Skeletal muscle satellite cell (primary cell): ENCODE data around the gene DENND4A.

ENCODE experiments used
- H3K27me3 ChIP-seq: 2 replicates; pipeline ENCODE4 v1.7.0; 2013; ENCODE audit warnings: low read length; ENCODE audit not compliant: control insufficient read depth, insufficient read depth
- H3K36me3 ChIP-seq: 2 replicates; pipeline ENCODE4 v1.7.0; 2013; ENCODE audit warnings: mild to moderate bottlenecking, control low read depth, low read length; ENCODE audit not compliant: insufficient read depth
- H3K4me1 ChIP-seq: 2 replicates; pipeline ENCODE4 v1.7.0; 2013; ENCODE audit warnings: low read length; ENCODE audit not compliant: control insufficient read depth, insufficient read depth
- H3K4me2 ChIP-seq: 2 replicates; pipeline ENCODE4 v1.7.0; 2013; ENCODE audit warnings: mild to moderate bottlenecking, low read length
- H3K4me3 ChIP-seq: 2 replicates; pipeline ENCODE4 v1.7.0; 2013; ENCODE audit warnings: low read length
- H3K9ac ChIP-seq: 2 replicates; pipeline ENCODE4 v1.7.0; 2013; ENCODE audit warnings: mild to moderate bottlenecking, low read depth, low read length, moderate library complexity
- H3K9me3 ChIP-seq: replicated peaks from 2 replicates; pipeline ENCODE4 v1.7.0; 2013; ENCODE audit warnings: mild to moderate bottlenecking, control low read depth, low read length

Gene DENND4A

GRCh38 chr15:65638109-65638508 lies 154.0 kb downstream of the DENND4A start:
- H3K36me3 ChIP-seq, result no peaks in the 10 kb centered on the region
- no peaks in the 10 kb centered on the region for H3K9me3 ChIP-seq
- peaks cover 9% of the 10 kb centered on the region for H3K4me1 ChIP-seq
- no peak overlapping the region for H3K4me3 ChIP-seq
- peak overlapping the region; percentile 21 for H3K4me2 ChIP-seq
- no peaks in the 10 kb centered on the region for H3K27me3 ChIP-seq
- no peak overlapping the region for H3K9ac ChIP-seq

DNA sequence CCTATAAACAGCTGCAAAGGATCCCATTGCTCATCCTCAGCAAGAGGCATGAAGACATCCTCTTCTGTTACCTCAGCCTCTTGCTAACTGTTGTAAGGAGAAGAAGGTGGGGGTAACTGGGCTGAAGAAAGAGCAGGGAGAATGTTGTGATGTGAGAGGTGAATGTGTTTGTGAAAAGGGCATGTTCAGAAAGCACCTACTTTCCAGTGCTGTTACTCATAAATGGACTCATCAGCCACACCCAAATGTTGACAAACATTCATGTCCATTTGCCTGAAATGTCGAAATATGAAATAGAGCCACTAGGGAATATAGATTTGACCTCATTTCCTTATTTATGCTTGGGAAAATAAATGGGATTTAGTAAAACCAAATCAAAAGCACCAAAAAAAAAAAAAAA lies 157.7 kb downstream of the DENND4A start:
- H3K4me1 ChIP-seq, result peaks cover 9% of the 10 kb centered on the region
- no peaks in the 10 kb centered on the region for H3K36me3 ChIP-seq
- H3K9ac ChIP-seq, result no peak overlapping the region
- no peaks in the 10 kb centered on the region for H3K9me3 ChIP-seq
- H3K27me3 ChIP-seq, result no peaks in the 10 kb centered on the region
- no peak overlapping the region for H3K4me3 ChIP-seq
- no peak overlapping the region for H3K4me2 ChIP-seq

DNA sequence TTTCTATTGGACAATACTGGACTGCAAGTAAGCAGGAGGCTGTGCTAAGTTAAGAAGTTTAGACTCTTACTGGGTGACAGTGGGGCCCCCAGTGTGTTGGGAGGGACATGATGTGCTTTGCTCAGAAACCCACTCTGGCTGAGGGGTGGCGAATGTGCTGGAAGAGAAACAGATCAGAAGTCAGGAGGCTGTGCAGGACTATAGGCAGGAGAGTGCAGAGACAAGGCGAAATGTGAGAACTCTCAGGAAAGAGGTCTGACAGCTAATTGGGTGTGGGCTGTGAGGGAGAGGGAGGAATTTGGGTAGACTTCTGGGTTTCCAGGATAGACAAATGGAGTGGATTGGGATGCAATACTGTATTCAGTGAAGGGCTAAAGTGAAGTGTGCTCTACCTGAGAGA lies 158.3 kb downstream of the DENND4A start:
- no peaks in the 10 kb centered on the region for H3K9me3 ChIP-seq
- H3K4me1 ChIP-seq, result peaks cover 7% of the 10 kb centered on the region
- H3K36me3 ChIP-seq, result no peaks in the 10 kb centered on the region
- H3K27me3 ChIP-seq, result no peaks in the 10 kb centered on the region
- no peak overlapping the region for H3K4me2 ChIP-seq
- H3K9ac ChIP-seq, result no peak overlapping the region
- no peak overlapping the region for H3K4me3 ChIP-seq

GRCh38 chr15:65632780-65633375 lies 159.2 kb downstream of the DENND4A start:
- Histone ChIP-seq H3K4me2 (no peak overlapping the region), H3K9me3 (no peaks in the 10 kb centered on the region), H3K9ac (no peak overlapping the region), H3K36me3 (no peaks in the 10 kb centered on the region), H3K4me1 (peaks cover 3% of the 10 kb centered on the region), H3K4me3 (no peak overlapping the region), H3K27me3 (no peaks in the 10 kb centered on the region)

DNA sequence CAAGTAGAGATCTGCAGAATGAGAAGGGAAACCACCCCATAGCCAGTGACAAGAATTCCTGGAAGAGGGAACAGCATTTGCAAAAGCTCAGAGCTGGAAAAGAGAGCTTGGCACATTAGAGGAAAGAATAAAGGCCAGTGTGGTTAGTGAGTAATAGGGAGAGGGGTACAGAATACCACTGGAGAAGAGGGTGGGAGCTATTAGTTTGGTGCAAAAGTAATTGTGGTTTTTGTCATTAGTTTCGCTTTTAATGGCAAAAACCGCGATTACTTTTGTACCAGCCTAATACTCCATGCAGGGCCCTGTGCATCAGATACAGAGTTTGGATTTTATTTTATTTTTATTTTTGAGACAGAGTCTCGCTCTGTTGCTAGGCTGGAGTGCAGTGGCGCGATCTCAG lies 160.6 kb downstream of the DENND4A start:
- no peak overlapping the region for H3K9ac ChIP-seq
- no peaks in the 10 kb centered on the region for H3K36me3 ChIP-seq
- peaks cover 3% of the 10 kb centered on the region for H3K4me1 ChIP-seq
- H3K9me3 ChIP-seq, result no peaks in the 10 kb centered on the region
- H3K27me3 ChIP-seq, result no peaks in the 10 kb centered on the region
- H3K4me3 ChIP-seq, result no peak overlapping the region
- H3K4me2 ChIP-seq, result no peak overlapping the region

GRCh38 chr15:65630760-65631159 lies 161.3 kb downstream of the DENND4A start:
- Histone ChIP-seq H3K4me1 (peaks cover 3% of the 10 kb centered on the region), H3K27me3 (no peaks in the 10 kb centered on the region), H3K4me2 (no peak overlapping the region), H3K9me3 (no peaks in the 10 kb centered on the region), H3K36me3 (no peaks in the 10 kb centered on the region), H3K4me3 (no peak overlapping the region), H3K9ac (no peak overlapping the region)

GRCh38 chr15:65629548-65629947 lies 162.5 kb downstream of the DENND4A start:
- Histone ChIP-seq H3K4me3 (no peak overlapping the region), H3K36me3 (peaks cover 8% of the 10 kb centered on the region), H3K4me1 (peaks cover 3% of the 10 kb centered on the region), H3K9ac (no peak overlapping the region), H3K9me3 (no peaks in the 10 kb centered on the region), H3K27me3 (no peaks in the 10 kb centered on the region), H3K4me2 (no peak overlapping the region)

GRCh38 chr15:65626856-65627255 lies 165.2 kb downstream of the DENND4A start:
- Histone ChIP-seq H3K36me3 (peaks cover 13% of the 10 kb centered on the region), H3K4me1 (no peaks in the 10 kb centered on the region), H3K9ac (no peak overlapping the region), H3K27me3 (no peaks in the 10 kb centered on the region), H3K9me3 (no peaks in the 10 kb centered on the region), H3K4me3 (no peak overlapping the region), H3K4me2 (no peak overlapping the region)

DNA sequence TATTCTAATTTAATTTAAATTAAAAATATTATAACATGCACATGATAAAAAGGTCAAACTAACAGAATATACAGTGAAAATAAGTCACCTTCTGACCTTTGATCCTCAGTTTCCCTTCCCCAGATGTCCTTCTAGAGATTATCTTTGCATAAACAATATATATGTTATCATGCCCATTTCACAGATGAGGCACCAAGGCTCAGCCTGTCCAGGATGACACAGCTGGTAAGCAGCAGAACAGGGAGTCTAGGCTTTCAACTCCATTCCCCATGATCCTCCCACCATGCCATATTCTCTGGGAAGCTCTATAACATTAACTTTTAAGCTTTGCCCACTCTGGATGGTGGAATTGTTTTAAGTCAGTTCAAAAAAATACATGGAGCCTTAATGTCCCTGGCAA lies 169.0 kb downstream of the DENND4A start:
- Histone ChIP-seq H3K4me2 (no peak overlapping the region), H3K27me3 (no peaks in the 10 kb centered on the region), H3K9me3 (no peaks in the 10 kb centered on the region), H3K4me3 (no peak overlapping the region), H3K4me1 (no peaks in the 10 kb centered on the region), H3K9ac (no peak overlapping the region), H3K36me3 (peaks cover 13% of the 10 kb centered on the region)

DNA sequence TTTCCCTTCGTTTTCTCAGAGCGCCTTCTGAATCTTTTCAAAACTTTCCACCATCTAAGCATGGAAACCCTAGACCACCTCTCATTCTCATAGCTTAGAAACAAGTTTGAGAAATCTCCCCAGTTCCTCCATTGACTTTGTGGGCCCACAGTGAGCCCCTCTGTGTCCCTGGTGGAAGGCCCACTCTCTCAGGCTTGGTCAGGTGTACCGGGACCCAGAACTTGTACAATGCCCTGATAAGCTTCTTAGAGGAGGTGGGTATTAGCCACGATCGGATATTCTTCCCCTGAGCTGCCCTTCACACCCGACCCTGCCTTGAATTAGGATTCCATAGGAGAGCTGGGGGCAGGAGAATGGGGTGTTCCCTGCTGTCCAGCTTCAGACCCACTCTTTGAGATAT lies 170.5 kb downstream of the DENND4A start, which contains the start of gene SLC24A1:
Gene SLC24A1 (plus strand): TSS at position 301 of the 400 bp plus-strand sequence. CDS start 2,143 bp downstream, outside the sequence.
- H3K9ac ChIP-seq, result no peak within 1 kb of the TSS
- no peak within 1 kb of the TSS for H3K4me3 ChIP-seq
- H3K36me3 ChIP-seq, result peaks cover 13% of the 10 kb centered on the region
- no peaks in the 10 kb centered on the region for H3K27me3 ChIP-seq
- H3K4me2 ChIP-seq, result no peak within 1 kb of the TSS
- H3K9me3 ChIP-seq, result no peaks in the 10 kb centered on the region
- no peaks in the 10 kb centered on the region for H3K4me1 ChIP-seq

GRCh38 chr15:65620833-65621232 lies 171.3 kb downstream of the DENND4A start:
- Histone ChIP-seq H3K36me3 (peaks cover 13% of the 10 kb centered on the region), H3K9ac (no peak overlapping the region), H3K4me3 (no peak overlapping the region), H3K27me3 (no peaks in the 10 kb centered on the region), H3K9me3 (no peaks in the 10 kb centered on the region), H3K4me2 (no peak overlapping the region), H3K4me1 (no peaks in the 10 kb centered on the region)

GRCh38 chr15:65619626-65620290 lies 172.3 kb downstream of the DENND4A start:
- Histone ChIP-seq H3K9me3 (no peaks in the 10 kb centered on the region), H3K9ac (no peak overlapping the region), H3K36me3 (peaks cover 7% of the 10 kb centered on the region), H3K4me2 (no peak overlapping the region), H3K4me3 (no peak overlapping the region), H3K27me3 (no peaks in the 10 kb centered on the region), H3K4me1 (no peaks in the 10 kb centered on the region)
